Measurements from ENCODE around the gene SYT7. TPM values are rescaled to one million over a fixed set of nuclear protein-coding genes. Genes with fewer than 3 reads are reported as not detected.

SYT7 gene, protein sequence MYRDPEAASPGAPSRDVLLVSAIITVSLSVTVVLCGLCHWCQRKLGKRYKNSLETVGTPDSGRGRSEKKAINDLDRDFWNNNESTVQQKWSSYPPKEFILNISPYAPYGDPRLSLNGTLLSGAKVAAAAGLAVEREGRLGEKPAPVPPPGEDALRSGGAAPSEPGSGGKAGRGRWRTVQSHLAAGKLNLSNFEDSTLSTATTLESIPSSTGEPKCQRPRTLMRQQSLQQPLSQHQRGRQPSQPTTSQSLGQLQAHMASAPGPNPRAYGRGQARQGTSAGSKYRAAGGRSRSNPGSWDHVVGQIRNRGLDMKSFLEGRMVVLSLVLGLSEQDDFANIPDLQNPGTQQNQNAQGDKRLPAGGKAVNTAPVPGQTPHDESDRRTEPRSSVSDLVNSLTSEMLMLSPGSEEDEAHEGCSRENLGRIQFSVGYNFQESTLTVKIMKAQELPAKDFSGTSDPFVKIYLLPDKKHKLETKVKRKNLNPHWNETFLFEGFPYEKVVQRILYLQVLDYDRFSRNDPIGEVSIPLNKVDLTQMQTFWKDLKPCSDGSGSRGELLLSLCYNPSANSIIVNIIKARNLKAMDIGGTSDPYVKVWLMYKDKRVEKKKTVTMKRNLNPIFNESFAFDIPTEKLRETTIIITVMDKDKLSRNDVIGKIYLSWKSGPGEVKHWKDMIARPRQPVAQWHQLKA
- total RNA-seq = 1 to 10 TPM in 1 of 2 donors, not detected in 1; 2.6 TPM

GRCh38 chr11:61581030-61581928 lies at the start of gene SYT7:
SYT7 (minus strand) TSS chr11:61581076; CDS start chr11:61580820, 256 bp downstream.
- Histone ChIP-seq H3K27ac (no peak within 1 kb of the TSS), H3K4me3 (peak within 1 kb of the TSS; percentile 71), H3K9me3 (no peaks in the 10 kb centered on the region), H3K36me3 (no peaks in the 10 kb centered on the region), H3K27me3 (replicated peaks; ENCODE audit: insufficient read depth) (no peaks in the 10 kb centered on the region), H3K4me1 (ENCODE audit: control insufficient read depth in 1 of 2, low read depth in 2 of 2) (peaks cover 0 to 12% of the 10 kb centered on the region in 2 donors)
- TF ChIP-seq, protein P1, sequence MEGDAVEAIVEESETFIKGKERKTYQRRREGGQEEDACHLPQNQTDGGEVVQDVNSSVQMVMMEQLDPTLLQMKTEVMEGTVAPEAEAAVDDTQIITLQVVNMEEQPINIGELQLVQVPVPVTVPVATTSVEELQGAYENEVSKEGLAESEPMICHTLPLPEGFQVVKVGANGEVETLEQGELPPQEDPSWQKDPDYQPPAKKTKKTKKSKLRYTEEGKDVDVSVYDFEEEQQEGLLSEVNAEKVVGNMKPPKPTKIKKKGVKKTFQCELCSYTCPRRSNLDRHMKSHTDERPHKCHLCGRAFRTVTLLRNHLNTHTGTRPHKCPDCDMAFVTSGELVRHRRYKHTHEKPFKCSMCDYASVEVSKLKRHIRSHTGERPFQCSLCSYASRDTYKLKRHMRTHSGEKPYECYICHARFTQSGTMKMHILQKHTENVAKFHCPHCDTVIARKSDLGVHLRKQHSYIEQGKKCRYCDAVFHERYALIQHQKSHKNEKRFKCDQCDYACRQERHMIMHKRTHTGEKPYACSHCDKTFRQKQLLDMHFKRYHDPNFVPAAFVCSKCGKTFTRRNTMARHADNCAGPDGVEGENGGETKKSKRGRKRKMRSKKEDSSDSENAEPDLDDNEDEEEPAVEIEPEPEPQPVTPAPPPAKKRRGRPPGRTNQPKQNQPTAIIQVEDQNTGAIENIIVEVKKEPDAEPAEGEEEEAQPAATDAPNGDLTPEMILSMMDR (IDR thresholded peaks at IDR 0.05) = no peak
- ATAC-seq (ENCODE audit: insufficient number of reproducible peaks, low FRiP score, low read depth) (peak; percentile 79), DNase-seq (ENCODE audit: low spot score) (peak; percentile 79)

- Histone ChIP-seq H3K4me3 (no peak overlapping the region), H3K27ac (no peak overlapping the region), H3K4me1 (ENCODE audit: control insufficient read depth in 1 of 2, low read depth in 2 of 2) (peaks cover 3 to 7% of the 10 kb centered on the region in 2 donors), H3K9me3 (no peaks in the 10 kb centered on the region), H3K36me3 (no peaks in the 10 kb centered on the region), H3K27me3 (replicated peaks; ENCODE audit: insufficient read depth) (no peaks in the 10 kb centered on the region)
- ATAC-seq (ENCODE audit: insufficient number of reproducible peaks, low FRiP score, low read depth) = no peak
- TF ChIP-seq, protein P1 (IDR thresholded peaks at IDR 0.05) = no peak
- no peak for DNase-seq (ENCODE audit: low spot score)
Observed at GRCh38 chr11:61630089-61630488, 49.2 kb upstream of the SYT7 start.

DNA sequence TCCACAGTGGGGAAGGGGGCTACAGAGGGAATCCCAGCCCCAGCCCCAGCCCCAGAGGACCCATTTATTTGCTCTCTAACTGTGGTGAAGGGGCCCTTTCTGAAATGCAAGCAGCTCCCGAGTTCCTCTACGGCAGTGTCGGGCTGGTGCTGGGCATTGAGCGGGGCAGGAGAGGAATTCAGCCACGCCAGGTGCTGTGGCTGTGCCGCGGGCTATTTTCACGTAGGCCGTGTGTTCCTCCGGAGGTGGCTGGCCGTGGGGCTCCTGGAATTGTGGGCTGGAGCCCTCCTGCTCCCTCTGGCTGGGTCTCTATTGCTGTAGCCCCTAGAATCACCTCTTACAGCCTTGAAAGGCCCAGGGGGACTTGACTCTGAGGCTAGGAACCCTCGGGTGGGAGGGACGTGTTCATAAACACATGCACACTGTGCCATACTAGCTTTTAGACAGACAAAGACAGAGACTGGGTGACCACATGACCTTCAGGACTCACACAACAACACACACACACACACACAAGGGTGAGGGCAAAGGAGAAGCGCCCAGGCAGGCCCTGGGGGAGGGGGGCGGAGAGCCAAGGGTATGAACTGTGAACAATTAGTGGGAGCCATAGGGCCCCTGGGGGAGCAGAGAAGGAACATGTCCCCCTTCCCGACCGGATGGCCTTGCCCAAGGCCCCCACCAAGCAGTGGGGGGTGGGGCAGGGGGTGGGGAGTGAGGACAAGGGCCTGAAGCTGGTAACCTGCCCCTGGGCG lies 48.4 kb upstream of the SYT7 start:
- Histone ChIP-seq H3K4me3 (no peak overlapping the region), H3K27ac (no peak overlapping the region), H3K27me3 (replicated peaks; ENCODE audit: insufficient read depth) (no peaks in the 10 kb centered on the region), H3K4me1 (ENCODE audit: control insufficient read depth in 1 of 2, low read depth in 2 of 2) (peaks cover 3 to 7% of the 10 kb centered on the region in 2 donors), H3K9me3 (no peaks in the 10 kb centered on the region), H3K36me3 (no peaks in the 10 kb centered on the region)
- ATAC-seq (ENCODE audit: insufficient number of reproducible peaks, low FRiP score, low read depth) = no peak
- DNase-seq (ENCODE audit: low spot score) = no peak
- TF ChIP-seq, protein P1 (IDR thresholded peaks at IDR 0.05) = no peak

GRCh38 chr11:61628662-61628970 lies 47.7 kb upstream of the SYT7 start:
- TF ChIP-seq, protein P1 (IDR thresholded peaks at IDR 0.05) = no peak
- Histone ChIP-seq H3K27ac (no peak overlapping the region), H3K9me3 (no peaks in the 10 kb centered on the region), H3K4me3 (no peak overlapping the region), H3K36me3 (no peaks in the 10 kb centered on the region), H3K4me1 (ENCODE audit: control insufficient read depth in 1 of 2, low read depth in 2 of 2) (peaks cover 3 to 7% of the 10 kb centered on the region in 2 donors), H3K27me3 (replicated peaks; ENCODE audit: insufficient read depth) (no peaks in the 10 kb centered on the region)
- no peak for DNase-seq (ENCODE audit: low spot score)
- no peak for ATAC-seq (ENCODE audit: insufficient number of reproducible peaks, low FRiP score, low read depth)
